ENCODE measurements around the gene C2orf76. TPM values are rescaled to one million over a fixed set of nuclear protein-coding genes. Genes with fewer than 3 reads are reported as not detected.

Gene C2orf76
- polyA plus RNA-seq, 1 donor from 2014 or later, result 37.7 TPM

GRCh38 chr2:119308793-119309330 is 57.8 kb downstream of the C2orf76 start:
- TF ChIP-seq EP300 (conservative IDR thresholded peaks at IDR 0.05; ENCODE audit: poor library complexity, severe bottlenecking) (no peak), EZH2 (IDR thresholded peaks at IDR 0.05; ENCODE audit: borderline replicate concordance, insufficient read depth, low read length, poor library complexity, severe bottlenecking) (no peak), CTCF (IDR thresholded peaks at IDR 0.05; ENCODE audit: poor library complexity, severe bottlenecking) (no peak), MXI1 (conservative IDR thresholded peaks at IDR 0.05; ENCODE audit: poor library complexity, severe bottlenecking) (no peak), TAF1 (IDR thresholded peaks at IDR 0.05; ENCODE audit: low read depth) (no peak), POLR2AphosphoS5 (IDR thresholded peaks at IDR 0.05) (no peak), SMC3 (conservative IDR thresholded peaks at IDR 0.05; ENCODE audit: poor library complexity) (no peak), RAD21 (conservative IDR thresholded peaks at IDR 0.05) (no peak), REST (IDR thresholded peaks at IDR 0.05; ENCODE audit: borderline replicate concordance) (no peak)
- Histone ChIP-seq H4K20me1 (ENCODE audit: insufficient read depth) (no peaks in the 10 kb centered on the region), H3K9ac (ENCODE audit: low read length) (no peak overlapping the region), H3K36me3 (ENCODE audit: insufficient read depth, low read length) (no peaks in the 10 kb centered on the region), H3K4me3 (ENCODE audit: low read length) (no peak overlapping the region), H3K9me3 (ENCODE audit: low read length) (no peaks in the 10 kb centered on the region), H3K27me3 (ENCODE audit: insufficient read depth, low read depth, low read length) (no peaks in the 10 kb centered on the region), H2AFZ (ENCODE audit: low read depth, low read length) (no peak overlapping the region), H3K9me2 (ENCODE audit: insufficient read depth, low read length) (no peaks in the 10 kb centered on the region), H3K27ac (ENCODE audit: low read length) (no peak overlapping the region), H3K79me2 (replicated peaks; ENCODE audit: insufficient read depth, low read length) (no peaks in the 10 kb centered on the region), H3K4me2 (ENCODE audit: low read length) (no peak overlapping the region), H3F3A (ENCODE audit: insufficient read depth, low read length, poor library complexity, severe bottlenecking) (no peaks in the 10 kb centered on the region)

DNA sequence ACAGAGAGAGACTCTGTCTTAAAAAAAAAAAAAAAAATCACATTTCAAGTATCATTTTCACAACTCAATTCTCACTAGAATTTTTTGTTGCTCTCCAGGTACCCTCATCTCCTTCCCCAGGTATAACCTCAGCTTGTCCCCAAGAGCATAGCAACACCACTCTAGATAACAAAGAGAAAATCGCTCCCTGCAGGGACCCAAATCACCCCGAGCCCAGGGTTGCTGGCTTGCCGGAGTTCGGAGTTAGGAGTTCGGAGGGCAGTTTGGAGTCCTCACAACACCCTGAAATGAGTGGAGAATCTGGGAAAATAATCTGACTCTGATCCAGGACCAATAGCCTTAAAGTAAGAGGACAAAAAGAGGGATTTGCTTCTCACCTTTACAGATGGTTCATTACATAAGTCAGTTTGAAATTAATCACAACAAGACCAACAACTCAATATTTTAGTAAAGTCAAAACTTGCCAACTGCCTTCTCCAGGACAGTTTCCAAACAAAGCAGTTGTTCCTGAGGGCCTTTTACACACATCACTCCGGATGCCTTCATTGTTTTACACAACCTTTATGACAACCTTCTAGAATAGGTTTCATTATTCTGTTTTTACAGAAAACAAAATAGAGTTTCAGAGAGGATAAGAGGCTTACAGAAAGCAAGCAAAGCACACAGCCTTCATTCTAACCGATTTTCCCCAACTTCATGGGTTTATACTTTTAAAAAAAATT is 59.1 kb downstream of the C2orf76 start:
- no peak for TF ChIP-seq POLR2AphosphoS5 (IDR thresholded peaks at IDR 0.05)
- no peak for TF ChIP-seq RAD21 (conservative IDR thresholded peaks at IDR 0.05)
- TF ChIP-seq CTCF (IDR thresholded peaks at IDR 0.05; ENCODE audit: poor library complexity, severe bottlenecking), result no peak
- TF ChIP-seq TAF1 (IDR thresholded peaks at IDR 0.05; ENCODE audit: low read depth), result no peak
- no peak for TF ChIP-seq EZH2 (IDR thresholded peaks at IDR 0.05; ENCODE audit: borderline replicate concordance, insufficient read depth, low read length, poor library complexity, severe bottlenecking)
- no peak for TF ChIP-seq MXI1 (conservative IDR thresholded peaks at IDR 0.05; ENCODE audit: poor library complexity, severe bottlenecking)
- TF ChIP-seq SMC3 (conservative IDR thresholded peaks at IDR 0.05; ENCODE audit: poor library complexity), result no peak
- TF ChIP-seq EP300 (conservative IDR thresholded peaks at IDR 0.05; ENCODE audit: poor library complexity, severe bottlenecking), result no peak
- TF ChIP-seq REST (IDR thresholded peaks at IDR 0.05; ENCODE audit: borderline replicate concordance), result no peak
- no peaks in the 10 kb centered on the region for H4K20me1 ChIP-seq (ENCODE audit: insufficient read depth)
- H3K27me3 ChIP-seq (ENCODE audit: insufficient read depth, low read depth, low read length), result no peaks in the 10 kb centered on the region
- no peak overlapping the region for H3K9ac ChIP-seq (ENCODE audit: low read length)
- no peak overlapping the region for H2AFZ ChIP-seq (ENCODE audit: low read depth, low read length)
- no peaks in the 10 kb centered on the region for H3K9me2 ChIP-seq (ENCODE audit: insufficient read depth, low read length)
- no peak overlapping the region for H3K27ac ChIP-seq (ENCODE audit: low read length)
- no peaks in the 10 kb centered on the region for H3K36me3 ChIP-seq (ENCODE audit: insufficient read depth, low read length)
- no peak overlapping the region for H3K4me3 ChIP-seq (ENCODE audit: low read length)
- no peaks in the 10 kb centered on the region for H3K9me3 ChIP-seq (ENCODE audit: low read length)
- no peak overlapping the region for H3K4me2 ChIP-seq (ENCODE audit: low read length)
- no peaks in the 10 kb centered on the region for H3F3A ChIP-seq (ENCODE audit: insufficient read depth, low read length, poor library complexity, severe bottlenecking)
- no peaks in the 10 kb centered on the region for H3K79me2 ChIP-seq (replicated peaks; ENCODE audit: insufficient read depth, low read length)
